SJSA1 (cell line): ENCODE data around the gene FRMD3. TPM values are rescaled to one million over a fixed set of nuclear protein-coding genes. Genes with fewer than 3 reads are reported as not detected.

Experiments used
- DNase-seq, 2 experiments: peaks; one replicate each; pipeline ENCODE4 v3.0.0-alpha.2; 2015 to 2020; ENCODE audit warnings: low spot score in 2 of 2, low read depth in 1 of 2
- H3K27ac ChIP-seq: fragments of 250-450 bp; sonication (Bioruptor Pico); 2 replicates; pipeline ENCODE4 v1.5.1; 2020; ENCODE audit warnings: mild to moderate bottlenecking, moderate library complexity
- H3K27me3 ChIP-seq: fragments of 250-450 bp; sonication (Bioruptor Pico); replicated peaks from 2 replicates; pipeline ENCODE4 v1.5.1; 2020; ENCODE audit warnings: mild to moderate bottlenecking, moderate library complexity
- H3K36me3 ChIP-seq: fragments of 250-450 bp; sonication (Bioruptor Pico); 2 replicates; pipeline ENCODE4 v1.5.1; 2020; ENCODE audit warnings: mild to moderate bottlenecking
- H3K4me1 ChIP-seq: fragments of 250-450 bp; sonication (Bioruptor Pico); replicated peaks from 2 replicates; pipeline ENCODE4 v1.6.1; 2021; ENCODE audit warnings: mild to moderate bottlenecking
- H3K4me3 ChIP-seq: fragments of 250-450 bp; sonication (Bioruptor Pico); 2 replicates; pipeline ENCODE4 v1.5.1; 2020; ENCODE audit warnings: mild to moderate bottlenecking
- H3K9me3 ChIP-seq: fragments of 250-450 bp; sonication (Bioruptor Pico); replicated peaks from 2 replicates; pipeline ENCODE4 v1.5.1; 2020; ENCODE audit warnings: mild to moderate bottlenecking
- total RNA-seq: library from RNA; depleted of rRNA; stranded (reverse); fragments of >200 nt; shearing (Covaris generic); gene quantifications from 2 replicates; pipeline ENCODE4 v1.2.3, GENCODE V29; 2014

FRMD3 gene
- total RNA-seq, 1 experiment from 2014 or later: 15.5 TPM

DNA sequence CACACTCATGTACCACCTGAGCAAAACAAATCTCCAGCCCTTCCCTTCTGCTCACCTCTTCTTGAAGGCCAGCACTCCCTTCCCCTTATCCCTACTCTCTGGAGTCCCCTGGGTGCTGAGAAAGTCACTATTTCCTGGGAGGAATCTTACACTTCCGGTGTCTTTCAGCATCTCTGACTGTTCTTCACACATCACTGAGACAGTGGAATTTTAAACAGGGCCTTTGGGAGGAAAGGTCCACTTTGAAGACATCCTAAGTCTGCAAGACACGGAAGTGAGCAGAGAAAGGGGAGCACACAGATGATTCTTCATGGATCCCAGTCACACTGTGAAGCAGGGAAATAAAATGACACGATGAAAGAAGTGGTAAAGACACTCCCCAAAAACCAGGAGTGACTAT, 25.6 kb downstream of the FRMD3 start:
- Histone ChIP-seq H3K27me3 (no peaks in the 10 kb centered on the region), H3K4me3 (no peak overlapping the region), H3K36me3 (0 out of 2 replicates have a peak, but pooled peaks cover 6% of the 10 kb centered on the region), H3K9me3 (no peaks in the 10 kb centered on the region), H3K4me1 (peaks cover 41% of the 10 kb centered on the region), H3K27ac (no peak overlapping the region)
- no peak for DNase-seq

DNA sequence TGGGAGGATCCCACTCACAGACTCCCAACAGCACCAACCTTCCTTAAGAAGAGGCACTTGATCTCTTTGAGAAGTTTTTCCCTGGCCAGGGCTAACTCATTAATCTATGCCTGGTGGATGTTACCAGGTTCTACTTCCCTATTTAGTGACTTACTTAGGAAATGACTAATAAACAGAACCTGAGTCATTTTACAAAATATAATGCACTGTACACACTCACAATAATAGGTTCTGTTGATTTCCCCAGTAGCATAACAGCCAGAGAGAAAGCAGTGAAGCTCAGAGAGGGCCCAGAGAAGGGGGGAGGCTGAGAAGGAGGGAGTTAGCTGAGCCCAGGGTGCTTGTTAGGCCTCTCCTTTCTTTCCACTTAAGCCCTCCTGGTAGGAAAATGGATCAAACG, 27.1 kb downstream of the FRMD3 start:
- peak; percentile 51 to 58 for DNase-seq
- no peaks in the 10 kb centered on the region for H3K27me3 ChIP-seq
- H3K36me3 ChIP-seq: 0 out of 2 replicates have a peak, but pooled peaks cover 6% of the 10 kb centered on the region
- peak overlapping the region; percentile 69 for H3K27ac ChIP-seq
- no peak overlapping the region for H3K4me3 ChIP-seq
- no peaks in the 10 kb centered on the region for H3K9me3 ChIP-seq
- peaks cover 41% of the 10 kb centered on the region for H3K4me1 ChIP-seq

DNA sequence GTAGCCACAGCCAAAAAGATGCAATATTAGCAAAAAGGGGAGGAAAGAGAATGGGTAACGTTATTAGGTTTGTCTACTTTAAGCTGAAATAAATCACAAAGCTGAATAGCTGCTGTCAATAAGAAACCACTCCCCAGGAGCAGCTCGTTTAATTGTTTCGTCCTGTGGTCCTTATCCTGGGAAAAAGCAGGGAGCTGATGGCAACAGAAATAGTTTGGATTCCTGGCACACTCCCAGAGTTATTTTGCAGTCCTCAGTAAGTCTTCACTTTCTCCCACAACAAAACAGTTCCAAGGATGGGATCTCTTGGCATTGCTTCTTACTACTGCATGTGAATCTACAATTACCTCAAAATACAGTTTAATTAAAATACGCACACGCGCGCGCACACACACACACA, 28.8 kb downstream of the FRMD3 start:
- Histone ChIP-seq H3K9me3 (no peaks in the 10 kb centered on the region), H3K4me3 (no peak overlapping the region), H3K27ac (peak overlapping the region; percentile 69), H3K4me1 (peaks cover 41% of the 10 kb centered on the region), H3K27me3 (no peaks in the 10 kb centered on the region), H3K36me3 (0 out of 2 replicates have a peak, but pooled peaks cover 6% of the 10 kb centered on the region)
- peak; percentile 61 to 64 for DNase-seq

DNA sequence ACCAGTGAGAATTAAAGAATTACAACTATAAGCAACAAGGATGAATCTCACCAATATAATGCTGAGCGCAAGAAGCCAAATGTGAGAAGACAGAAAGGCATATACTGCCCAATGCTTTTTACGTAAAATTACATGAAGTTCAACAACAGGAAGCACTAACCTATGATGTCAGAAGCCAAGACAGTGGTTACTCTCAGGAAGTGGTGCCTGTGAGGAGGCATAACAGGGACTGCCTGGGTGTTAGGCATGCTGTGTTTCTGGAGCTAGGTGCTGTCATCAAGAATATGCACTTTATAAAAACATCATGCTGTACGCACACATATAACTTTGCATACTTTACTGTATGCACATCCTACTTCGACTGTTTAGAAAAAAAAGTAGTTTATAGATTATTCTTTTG, 30.1 kb downstream of the FRMD3 start:
- Histone ChIP-seq H3K27me3 (no peaks in the 10 kb centered on the region), H3K9me3 (no peaks in the 10 kb centered on the region), H3K27ac (no peak overlapping the region), H3K36me3 (0 out of 2 replicates have a peak, but pooled peaks cover 6% of the 10 kb centered on the region), H3K4me3 (no peak overlapping the region), H3K4me1 (peaks cover 41% of the 10 kb centered on the region)
- no peak for DNase-seq

- no peak overlapping the region for H3K4me3 ChIP-seq
- peaks cover 44% of the 10 kb centered on the region for H3K4me1 ChIP-seq
- H3K36me3 ChIP-seq: 0 out of 2 replicates have a peak, but pooled peaks cover 3% of the 10 kb centered on the region
- DNase-seq: no peak
- H3K9me3 ChIP-seq: no peaks in the 10 kb centered on the region
- no peak overlapping the region for H3K27ac ChIP-seq
- no peaks in the 10 kb centered on the region for H3K27me3 ChIP-seq
Observed at GRCh38 chr9:83505282-83505681, 32.9 kb downstream of the FRMD3 start.

GRCh38 chr9:83503866-83504265, 34.3 kb downstream of the FRMD3 start:
- Histone ChIP-seq H3K9me3 (no peaks in the 10 kb centered on the region; the same call in 1 of the 2 replicates), H3K27me3 (no peaks in the 10 kb centered on the region), H3K4me3 (no peak overlapping the region), H3K4me1 (peaks cover 38% of the 10 kb centered on the region), H3K27ac (no peak overlapping the region), H3K36me3 (peaks cover 3% of the 10 kb centered on the region; the same call in 1 of the 2 replicates)
- DNase-seq: no peak

GRCh38 chr9:83501565-83501964, 36.6 kb downstream of the FRMD3 start:
- Histone ChIP-seq H3K27me3 (no peaks in the 10 kb centered on the region), H3K4me1 (peaks cover 29% of the 10 kb centered on the region), H3K27ac (no peak overlapping the region), H3K4me3 (no peak overlapping the region), H3K36me3 (peaks cover 3% of the 10 kb centered on the region; the same call in 1 of the 2 replicates), H3K9me3 (no peaks in the 10 kb centered on the region; the same call in 1 of the 2 replicates)
- DNase-seq: no peak

- H3K27ac ChIP-seq: no peak overlapping the region
- H3K9me3 ChIP-seq: no peaks in the 10 kb centered on the region; the same call in 1 of the 2 replicates
- H3K36me3 ChIP-seq: peaks cover 3% of the 10 kb centered on the region; the same call in 1 of the 2 replicates
- H3K4me3 ChIP-seq: no peak overlapping the region
- no peak for DNase-seq
- H3K27me3 ChIP-seq: no peaks in the 10 kb centered on the region
- peaks cover 36% of the 10 kb centered on the region for H3K4me1 ChIP-seq
Observed at GRCh38 chr9:83497441-83497840, 40.8 kb downstream of the FRMD3 start.

GRCh38 chr9:83491995-83492394, 46.2 kb downstream of the FRMD3 start:
- H3K4me1 ChIP-seq: peaks cover 12% of the 10 kb centered on the region; the same call in 1 of the 2 replicates
- no peaks in the 10 kb centered on the region for H3K27me3 ChIP-seq
- no peaks in the 10 kb centered on the region for H3K36me3 ChIP-seq
- no peak for DNase-seq
- H3K4me3 ChIP-seq: no peak overlapping the region
- H3K9me3 ChIP-seq: no peaks in the 10 kb centered on the region
- no peak overlapping the region for H3K27ac ChIP-seq

- Histone ChIP-seq H3K4me3 (no peak overlapping the region), H3K4me1 (peaks cover 12% of the 10 kb centered on the region; the same call in 1 of the 2 replicates), H3K9me3 (no peaks in the 10 kb centered on the region), H3K27ac (no peak overlapping the region), H3K36me3 (no peaks in the 10 kb centered on the region), H3K27me3 (no peaks in the 10 kb centered on the region)
- no peak for DNase-seq
Observed at GRCh38 chr9:83491413-83491812, 46.8 kb downstream of the FRMD3 start.

- H3K4me3 ChIP-seq: no peak overlapping the region
Observed at GRCh38 chr9:83489961-83490360, 48.2 kb downstream of the FRMD3 start.

DNA sequence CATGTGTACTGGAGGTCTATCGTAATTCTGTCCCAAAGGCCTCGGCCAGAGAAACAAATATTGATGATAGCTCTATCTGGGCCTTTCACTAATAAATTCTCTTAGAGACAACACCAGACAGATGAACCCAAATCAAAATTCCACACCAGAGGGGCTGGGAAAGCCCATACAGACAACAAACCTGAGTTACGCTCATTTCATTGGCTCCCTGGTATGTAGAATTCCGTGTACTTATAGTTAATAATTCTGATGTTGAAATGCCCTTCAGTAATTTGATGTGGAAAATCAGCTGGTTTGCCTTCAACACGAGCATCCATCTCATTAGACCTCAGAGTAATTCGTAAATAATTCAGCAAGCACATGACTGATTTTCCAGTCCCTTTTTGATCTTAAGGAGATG, 53.2 kb downstream of the FRMD3 start:
- Histone ChIP-seq H3K27me3 (no peaks in the 10 kb centered on the region), H3K9me3 (no peaks in the 10 kb centered on the region), H3K4me1 (no peaks in the 10 kb centered on the region), H3K27ac (no peak overlapping the region), H3K4me3 (no peak overlapping the region), H3K36me3 (no peaks in the 10 kb centered on the region)
- no peak for DNase-seq

More at GRCh38 chr9:83489961-83490360, 48.2 kb downstream of the FRMD3 start:
- no peak overlapping the region for H3K27ac ChIP-seq
- DNase-seq: no peak
- no peaks in the 10 kb centered on the region for H3K9me3 ChIP-seq
- peaks cover 12% of the 10 kb centered on the region; the same call in 1 of the 2 replicates for H3K4me1 ChIP-seq
- H3K27me3 ChIP-seq: no peaks in the 10 kb centered on the region
- no peaks in the 10 kb centered on the region for H3K36me3 ChIP-seq

GRCh38 chr9:83483223-83483622, 55.0 kb downstream of the FRMD3 start:
- no peak for DNase-seq
- H3K36me3 ChIP-seq: no peaks in the 10 kb centered on the region

DNA sequence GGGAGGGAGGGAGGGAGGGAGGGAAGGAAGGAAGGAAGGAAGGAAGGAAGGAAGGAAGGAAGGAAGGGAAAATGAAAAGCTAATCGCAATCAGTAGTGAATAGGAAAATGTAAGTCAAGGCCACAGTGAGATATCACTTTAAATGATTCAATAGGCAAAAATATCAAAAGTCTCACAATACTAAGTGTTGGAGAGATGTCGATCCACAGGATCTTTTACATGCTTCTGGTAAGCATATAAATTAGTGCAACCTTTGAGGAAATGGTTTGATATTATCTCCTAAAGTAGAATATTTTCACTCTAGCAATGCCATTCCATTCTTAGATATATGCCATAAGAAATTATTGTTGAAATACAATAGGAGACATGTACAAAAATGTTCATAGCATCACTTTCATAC, 58.4 kb downstream of the FRMD3 start:
- H3K4me1 ChIP-seq: peaks cover under 1% of the 10 kb centered on the region
- no peak overlapping the region for H3K4me3 ChIP-seq
- H3K27ac ChIP-seq: no peak overlapping the region
- no peaks in the 10 kb centered on the region for H3K36me3 ChIP-seq
- H3K27me3 ChIP-seq: no peaks in the 10 kb centered on the region
- H3K9me3 ChIP-seq: no peaks in the 10 kb centered on the region
- DNase-seq: no peak

More at GRCh38 chr9:83483223-83483622, 55.0 kb downstream of the FRMD3 start:
- Histone ChIP-seq H3K9me3 (no peaks in the 10 kb centered on the region), H3K27ac (no peak overlapping the region), H3K4me3 (no peak overlapping the region), H3K27me3 (no peaks in the 10 kb centered on the region), H3K4me1 (no peaks in the 10 kb centered on the region)

DNA sequence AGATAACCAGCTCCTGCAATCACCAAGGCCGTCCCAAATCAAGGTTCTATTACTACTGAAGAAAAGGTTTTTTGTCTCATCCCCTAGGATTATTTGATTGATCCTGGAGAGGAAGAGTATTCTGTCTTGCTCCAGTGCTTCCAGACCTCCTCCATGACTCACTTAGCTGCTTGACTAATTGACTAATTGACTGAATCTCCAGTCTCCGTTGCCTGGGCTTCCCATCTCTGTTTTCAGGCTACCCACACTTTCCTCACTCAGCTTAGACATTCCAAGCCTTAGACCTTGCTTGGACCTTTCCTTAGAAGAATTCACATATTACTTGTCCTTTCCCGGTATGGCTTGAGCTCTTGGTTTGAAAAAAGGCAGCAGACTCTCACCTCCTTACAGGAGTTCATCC, 60.6 kb downstream of the FRMD3 start:
- Histone ChIP-seq H3K9me3 (no peaks in the 10 kb centered on the region), H3K27me3 (no peaks in the 10 kb centered on the region), H3K4me3 (no peak overlapping the region), H3K36me3 (no peaks in the 10 kb centered on the region), H3K27ac (no peak overlapping the region), H3K4me1 (peaks cover 21% of the 10 kb centered on the region)
- no peak for DNase-seq
